ENCODE data around the gene EPHA10. TPM values are rescaled to one million over a fixed set of nuclear protein-coding genes. Genes with fewer than 3 reads are reported as not detected.
"Not testable (repeated sequence)": the region's sequence is repeated elsewhere in the genome, so short reads cannot be mapped to it uniquely, and the experiment has no call there.

Gene EPHA10
- total RNA-seq, 1 donor from 2014 or later: 4.4 TPM

GRCh38 chr1:37771440-37771839 is 6.5 kb upstream of the EPHA10 start:
- DNase-seq (ENCODE audit: low spot score): not testable (repeated sequence)

- no peak for DNase-seq (ENCODE audit: low spot score)
Measured at GRCh38 chr1:37767488-37767887, 2.6 kb upstream of the EPHA10 start.

- DNase-seq (ENCODE audit: low spot score): no peak
Measured at GRCh38 chr1:37765916-37766664, 1.2 kb upstream of the EPHA10 start.

- DNase-seq (ENCODE audit: low spot score): no peak
Measured at GRCh38 chr1:37764414-37764825, 500 bp downstream of the EPHA10 start.

- no peak for DNase-seq (ENCODE audit: low spot score)
Measured at GRCh38 chr1:37763791-37764413, 1.0 kb downstream of the EPHA10 start.

- DNase-seq (ENCODE audit: low spot score): no peak
Measured at GRCh38 chr1:37762516-37762915, 2.4 kb downstream of the EPHA10 start.

- DNase-seq (ENCODE audit: low spot score): no peak
Measured at GRCh38 chr1:37761416-37762095, 3.4 kb downstream of the EPHA10 start.

GRCh38 chr1:37759451-37759850 is 5.5 kb downstream of the EPHA10 start:
- no peak for DNase-seq (ENCODE audit: low spot score)

- DNase-seq (ENCODE audit: low spot score): no peak
Measured at GRCh38 chr1:37755951-37756560, 8.9 kb downstream of the EPHA10 start.

GRCh38 chr1:37755290-37755689 is 9.6 kb downstream of the EPHA10 start:
- DNase-seq (ENCODE audit: low spot score): no peak

GRCh38 chr1:37753473-37754321 is 11.2 kb downstream of the EPHA10 start:
- DNase-seq (ENCODE audit: low spot score): no peak

GRCh38 chr1:37752583-37753471 is 12.1 kb downstream of the EPHA10 start:
- no peak for DNase-seq (ENCODE audit: low spot score)

GRCh38 chr1:37752213-37752582 is 12.7 kb downstream of the EPHA10 start:
- no peak for DNase-seq (ENCODE audit: low spot score)

- no peak for DNase-seq (ENCODE audit: low spot score)
Measured at GRCh38 chr1:37748565-37748964, 16.4 kb downstream of the EPHA10 start.

GRCh38 chr1:37746806-37747205 is 18.1 kb downstream of the EPHA10 start:
- no peak for DNase-seq (ENCODE audit: low spot score)

GRCh38 chr1:37741662-37742061 is 23.3 kb downstream of the EPHA10 start:
- DNase-seq (ENCODE audit: low spot score): no peak

GRCh38 chr1:37741130-37741529 is 23.8 kb downstream of the EPHA10 start:
- DNase-seq (ENCODE audit: low spot score): no peak

GRCh38 chr1:37739222-37739621 is 25.7 kb downstream of the EPHA10 start:
- DNase-seq (ENCODE audit: low spot score): no peak

GRCh38 chr1:37738619-37739018 is 26.3 kb downstream of the EPHA10 start:
- not testable (repeated sequence) for DNase-seq (ENCODE audit: low spot score)

- DNase-seq (ENCODE audit: low spot score): not testable (repeated sequence)
Measured at GRCh38 chr1:37737975-37738374, 26.9 kb downstream of the EPHA10 start.
